Thyroid gland (tissue), 4 donors: ENCODE results near the gene FEM1C. TPM values are rescaled to one million over a fixed set of nuclear protein-coding genes. Genes with fewer than 3 reads are reported as not detected.

Experiments used
- DNase-seq, 2 donors: peaks; one replicate each; pipeline ENCODE4 v3.0.0-alpha.2; 2019
- H3K27ac ChIP-seq, 3 donors: fragments of 200-600 bp; sonication (generic); 1 replicate in 2 of 3; 2 replicates in 1 of 3; pipeline ENCODE4 v1.5.1; 2016 to 2019; ENCODE audit warnings: mild to moderate bottlenecking in 1 of 3, moderate library complexity in 1 of 3
- H3K27me3 ChIP-seq: fragments of 200-600 bp; sonication (generic); one replicate; pipeline ENCODE4 v1.5.1; 2019
- H3K36me3 ChIP-seq, 2 donors: fragments of 200-600 bp; sonication (generic); one replicate each; pipeline ENCODE4 v1.5.1; 2016 to 2019
- H3K4me1 ChIP-seq, 2 donors: fragments of 200-600 bp; sonication (generic); one replicate each; pipeline ENCODE4 v1.5.1; 2017 to 2019
- H3K4me3 ChIP-seq, 3 donors: fragments of 200-600 bp; sonication (generic); replicated peaks in 1 of 3; 1 replicate in 2 of 3; 2 replicates in 1 of 3; pipeline ENCODE4 v1.5.1; 2016; ENCODE audit warnings: mild to moderate bottlenecking in 1 of 3
- H3K9me3 ChIP-seq: fragments of 200-600 bp; sonication (generic); one replicate; pipeline ENCODE4 v1.5.1; 2017
- CTCF ChIP-seq, 6 experiments: fragments of 200-600 bp in 3 of 6; fragments of 450-650 bp in 3 of 6; sonication (generic) in 3 of 6; IDR thresholded peaks; one replicate each; pipeline ENCODE4 v1.5.1; 2016 to 2019; ENCODE audit warnings: antibody characterized with exemption in 6 of 6, mild to moderate bottlenecking in 2 of 6, inconsistent platforms in 1 of 6, moderate library complexity in 1 of 6
- POLR2A ChIP-seq, 2 donors: fragments of 450-650 bp; IDR thresholded peaks; one replicate each; pipeline ENCODE4 v1.6.1; 2017; ENCODE audit warnings: antibody characterized with exemption in 2 of 2, mild to moderate bottlenecking in 2 of 2, moderate library complexity in 1 of 2
- WGBS, 2 donors: methylation state at CpG; one replicate each; pipeline ENCODE4 v1.1.5; 2017; 5-methylcytosine and 5-hydroxymethylcytosine counted together
- intact Hi-C: fragments of 100-400 bp; cut with DNase I; formaldehyde crosslinking; loops from one replicate; pipeline ENCODE4 v1.15.1; 2023
- total RNA-seq, 4 donors: library from RNA; depleted of rRNA; stranded (reverse); fragments of >200 nt; gene quantifications; one replicate each; pipeline ENCODE4 v1.2.3, GENCODE V29; 2016

Gene FEM1C
- total RNA-seq, 4 donors from 2014 or later = 10.5 to 19.2 (median 14.2) TPM

- Histone ChIP-seq H3K4me1 (peaks cover 32 to 35% of the 10 kb centered on the region in 2 donors), H3K27ac (no peak overlapping the region), H3K36me3 (no peaks in the 10 kb centered on the region), H3K27me3 (no peaks in the 10 kb centered on the region), H3K9me3 (no peaks in the 10 kb centered on the region), H3K4me3 (no peak overlapping the region)
- TF ChIP-seq CTCF (IDR thresholded peaks at IDR 0.05) (no peak), POLR2A (IDR thresholded peaks at IDR 0.05) (no peak)
- intact Hi-C loops = no loop called here
- DNase-seq = no peak
- 92 to 98% methylated on average over 3 of the region's 3 CpGs for WGBS, 2 donors
These were observed 9.0 kb downstream of the FEM1C start for GRCh38 chr5:115535479-115536035.

GRCh38 chr5:115532517-115532916, 12.1 kb downstream of the FEM1C start:
- intact Hi-C loops = no loop called here
- H3K4me3 ChIP-seq = no peak overlapping the region
- H3K27me3 ChIP-seq = no peaks in the 10 kb centered on the region
- no peak overlapping the region for H3K27ac ChIP-seq
- TF ChIP-seq CTCF (IDR thresholded peaks at IDR 0.05) = no peak
- TF ChIP-seq POLR2A (IDR thresholded peaks at IDR 0.05) = no peak
- H3K9me3 ChIP-seq = no peaks in the 10 kb centered on the region
- peaks cover 6 to 7% of the 10 kb centered on the region in 2 donors for H3K4me1 ChIP-seq
- no peak for DNase-seq
- WGBS, 2 donors = 75 to 82% methylated on average over 2 of the region's 2 CpGs
- H3K36me3 ChIP-seq = no peaks in the 10 kb centered on the region

GRCh38 chr5:115531787-115532367, 12.7 kb downstream of the FEM1C start:
- H3K36me3 ChIP-seq = no peaks in the 10 kb centered on the region
- TF ChIP-seq POLR2A (IDR thresholded peaks at IDR 0.05) (no peak), CTCF (IDR thresholded peaks at IDR 0.05) (no peak)
- 91 to 96% methylated on average over 1 of the region's 1 CpG for WGBS, 2 donors

GRCh38 chr5:115531380-115531779, 13.2 kb downstream of the FEM1C start:
- intact Hi-C loops = no loop called here
- H3K9me3 ChIP-seq = no peaks in the 10 kb centered on the region
- TF ChIP-seq CTCF (IDR thresholded peaks at IDR 0.05) = no peak
- no peaks in the 10 kb centered on the region for H3K27me3 ChIP-seq
- no peak overlapping the region for H3K4me3 ChIP-seq
- 96 to 99% methylated on average over 3 of the region's 3 CpGs for WGBS, 2 donors
- DNase-seq = no peak
- H3K27ac ChIP-seq = no peak overlapping the region
- peaks cover 4% of the 10 kb centered on the region in 2 donors for H3K4me1 ChIP-seq
- H3K36me3 ChIP-seq = no peaks in the 10 kb centered on the region

More at GRCh38 chr5:115531787-115532367, 12.7 kb downstream of the FEM1C start:
- Histone ChIP-seq H3K27me3 (no peaks in the 10 kb centered on the region), H3K9me3 (no peaks in the 10 kb centered on the region), H3K4me3 (no peak overlapping the region), H3K4me1 (peaks cover 4% of the 10 kb centered on the region in 2 donors), H3K27ac (no peak overlapping the region)
- intact Hi-C loops = no loop called here
- DNase-seq = no peak

- Histone ChIP-seq H3K27me3 (no peaks in the 10 kb centered on the region), H3K36me3 (no peaks in the 10 kb centered on the region), H3K27ac (no peak overlapping the region), H3K9me3 (no peaks in the 10 kb centered on the region), H3K4me3 (no peak overlapping the region), H3K4me1 (peaks cover 4% of the 10 kb centered on the region in 2 donors)
- intact Hi-C loops = no loop called here
- no peak for DNase-seq
- WGBS, 2 donors = 32 to 36% methylated on average over 3 of the region's 3 CpGs
- no peak for TF ChIP-seq POLR2A (IDR thresholded peaks at IDR 0.05)
- no peak for TF ChIP-seq CTCF (IDR thresholded peaks at IDR 0.05)
These were observed 14.1 kb downstream of the FEM1C start for GRCh38 chr5:115530426-115530825.
